ENCODE data around the gene NOL12. TPM values are rescaled to one million over a fixed set of nuclear protein-coding genes. Genes with fewer than 3 reads are reported as not detected.

NOL12 gene
- total RNA-seq, 1 experiment from 2014 or later = 32.7 TPM

- intact Hi-C loops (cut with micrococcal nuclease; ENCODE audit: unreplicated experiment) = no loop called here
- DNase-seq (ENCODE audit: low read depth, low spot score) (no peak), ATAC-seq (no peak)
- Histone ChIP-seq H3K4me1 (ENCODE audit: control insufficient read depth, insufficient read depth, low read length) (peaks cover 5% of the 10 kb centered on the region), H3K4me3 (ENCODE audit: low read depth in 2 of 2, low read length in 2 of 2) (no peak overlapping the region), H3K9me3 (ENCODE audit: control insufficient read depth, insufficient read depth, low read depth, low read length) (no peaks in the 10 kb centered on the region), H3K27me3 (ENCODE audit: control insufficient read depth, insufficient read depth, low read length) (no peaks in the 10 kb centered on the region), H3K36me3 (ENCODE audit: control insufficient read depth, insufficient read depth, low read length) (no peaks in the 10 kb centered on the region), H3K27ac (ENCODE audit: low read length) (no peak overlapping the region)
- in situ Hi-C loops (cut with HindIII; ENCODE audit: low pct_unique_long_range_greater_than_20kb, low sequenced_read_pairs) = no loop called here
- ChIA-PET CTCF (interaction anchor here (0.7 kb wide), 1 partner anchor 9 kb away, joined by 5 read pairs; no protein-coding TSS in a partner anchor), POLR2A (no interaction called here)
- TF ChIP-seq TCF7L2 (IDR thresholded peaks at IDR 0.05; ENCODE audit: low read depth, low read length) = no peak
- TF ChIP-seq SIN3A (IDR thresholded peaks at IDR 0.05; ENCODE audit: borderline replicate concordance, insufficient read depth, low read depth, low read length) = no peak
- TF ChIP-seq, protein P1, sequence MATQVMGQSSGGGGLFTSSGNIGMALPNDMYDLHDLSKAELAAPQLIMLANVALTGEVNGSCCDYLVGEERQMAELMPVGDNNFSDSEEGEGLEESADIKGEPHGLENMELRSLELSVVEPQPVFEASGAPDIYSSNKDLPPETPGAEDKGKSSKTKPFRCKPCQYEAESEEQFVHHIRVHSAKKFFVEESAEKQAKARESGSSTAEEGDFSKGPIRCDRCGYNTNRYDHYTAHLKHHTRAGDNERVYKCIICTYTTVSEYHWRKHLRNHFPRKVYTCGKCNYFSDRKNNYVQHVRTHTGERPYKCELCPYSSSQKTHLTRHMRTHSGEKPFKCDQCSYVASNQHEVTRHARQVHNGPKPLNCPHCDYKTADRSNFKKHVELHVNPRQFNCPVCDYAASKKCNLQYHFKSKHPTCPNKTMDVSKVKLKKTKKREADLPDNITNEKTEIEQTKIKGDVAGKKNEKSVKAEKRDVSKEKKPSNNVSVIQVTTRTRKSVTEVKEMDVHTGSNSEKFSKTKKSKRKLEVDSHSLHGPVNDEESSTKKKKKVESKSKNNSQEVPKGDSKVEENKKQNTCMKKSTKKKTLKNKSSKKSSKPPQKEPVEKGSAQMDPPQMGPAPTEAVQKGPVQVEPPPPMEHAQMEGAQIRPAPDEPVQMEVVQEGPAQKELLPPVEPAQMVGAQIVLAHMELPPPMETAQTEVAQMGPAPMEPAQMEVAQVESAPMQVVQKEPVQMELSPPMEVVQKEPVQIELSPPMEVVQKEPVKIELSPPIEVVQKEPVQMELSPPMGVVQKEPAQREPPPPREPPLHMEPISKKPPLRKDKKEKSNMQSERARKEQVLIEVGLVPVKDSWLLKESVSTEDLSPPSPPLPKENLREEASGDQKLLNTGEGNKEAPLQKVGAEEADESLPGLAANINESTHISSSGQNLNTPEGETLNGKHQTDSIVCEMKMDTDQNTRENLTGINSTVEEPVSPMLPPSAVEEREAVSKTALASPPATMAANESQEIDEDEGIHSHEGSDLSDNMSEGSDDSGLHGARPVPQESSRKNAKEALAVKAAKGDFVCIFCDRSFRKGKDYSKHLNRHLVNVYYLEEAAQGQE (IDR thresholded peaks at IDR 0.05; ENCODE audit: insufficient read depth in 1 of 2, low read depth in 2 of 2, low read length in 1 of 2) = no peak
- TF ChIP-seq, protein P2, sequence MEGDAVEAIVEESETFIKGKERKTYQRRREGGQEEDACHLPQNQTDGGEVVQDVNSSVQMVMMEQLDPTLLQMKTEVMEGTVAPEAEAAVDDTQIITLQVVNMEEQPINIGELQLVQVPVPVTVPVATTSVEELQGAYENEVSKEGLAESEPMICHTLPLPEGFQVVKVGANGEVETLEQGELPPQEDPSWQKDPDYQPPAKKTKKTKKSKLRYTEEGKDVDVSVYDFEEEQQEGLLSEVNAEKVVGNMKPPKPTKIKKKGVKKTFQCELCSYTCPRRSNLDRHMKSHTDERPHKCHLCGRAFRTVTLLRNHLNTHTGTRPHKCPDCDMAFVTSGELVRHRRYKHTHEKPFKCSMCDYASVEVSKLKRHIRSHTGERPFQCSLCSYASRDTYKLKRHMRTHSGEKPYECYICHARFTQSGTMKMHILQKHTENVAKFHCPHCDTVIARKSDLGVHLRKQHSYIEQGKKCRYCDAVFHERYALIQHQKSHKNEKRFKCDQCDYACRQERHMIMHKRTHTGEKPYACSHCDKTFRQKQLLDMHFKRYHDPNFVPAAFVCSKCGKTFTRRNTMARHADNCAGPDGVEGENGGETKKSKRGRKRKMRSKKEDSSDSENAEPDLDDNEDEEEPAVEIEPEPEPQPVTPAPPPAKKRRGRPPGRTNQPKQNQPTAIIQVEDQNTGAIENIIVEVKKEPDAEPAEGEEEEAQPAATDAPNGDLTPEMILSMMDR (IDR thresholded peaks at IDR 0.05) = no peak
- TF ChIP-seq POLR2AphosphoS5 (IDR thresholded peaks at IDR 0.05; ENCODE audit: low read depth, low read length) = no peak
- no TSS peak for BruUV-seq (replicated peaks)
Observed at GRCh38 chr22:37672920-37673455, 13.2 kb upstream of the NOL12 start.

DNA sequence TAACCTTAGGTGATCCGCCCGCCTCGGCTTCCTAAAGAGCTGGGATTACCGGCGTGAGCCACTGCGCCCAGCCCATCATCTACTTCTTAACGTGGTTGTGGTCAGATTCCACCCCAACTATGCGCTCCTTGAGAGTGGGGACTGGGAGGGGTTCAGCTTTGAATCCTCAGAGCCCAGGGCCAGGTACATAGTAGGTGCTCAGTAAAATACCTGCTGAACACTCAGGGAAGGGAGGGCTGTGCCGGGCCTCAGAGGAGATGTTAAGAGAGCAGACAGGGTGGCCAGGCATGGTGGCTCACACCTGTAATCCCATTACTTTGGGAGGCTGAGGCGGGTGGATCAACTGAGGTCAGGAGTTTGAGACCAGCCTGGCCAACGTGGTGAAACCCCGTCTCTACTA is 11.9 kb upstream of the NOL12 start:
- POLR2A ChIA-PET = interaction anchor here (0.7 to 1.1 kb wide), 2 partner anchors 16 to 24 kb away, joined by 7 read pairs; no protein-coding TSS in a partner anchor
- ATAC-seq (no peak), DNase-seq (ENCODE audit: low read depth, low spot score) (no peak)
- no TSS peak for BruUV-seq (replicated peaks)
- peaks cover 12% of the 10 kb centered on the region for H3K4me1 ChIP-seq (ENCODE audit: control insufficient read depth, insufficient read depth, low read length)
- H3K27ac ChIP-seq (ENCODE audit: low read length) = peak overlapping the region; percentile 87
- in situ Hi-C loops (cut with HindIII; ENCODE audit: low pct_unique_long_range_greater_than_20kb, low sequenced_read_pairs) = no loop called here
- H3K4me3 ChIP-seq (ENCODE audit: low read depth in 2 of 2, low read length in 2 of 2) = no peak overlapping the region
- TF ChIP-seq, protein P1 (IDR thresholded peaks at IDR 0.05; ENCODE audit: insufficient read depth in 1 of 2, low read depth in 2 of 2, low read length in 1 of 2) = no peak
- TF ChIP-seq POLR2AphosphoS5 (IDR thresholded peaks at IDR 0.05; ENCODE audit: low read depth, low read length) = no peak
- no peaks in the 10 kb centered on the region for H3K27me3 ChIP-seq (ENCODE audit: control insufficient read depth, insufficient read depth, low read length)
- H3K36me3 ChIP-seq (ENCODE audit: control insufficient read depth, insufficient read depth, low read length) = no peaks in the 10 kb centered on the region
- CTCF ChIA-PET = no interaction called here
- no peaks in the 10 kb centered on the region for H3K9me3 ChIP-seq (ENCODE audit: control insufficient read depth, insufficient read depth, low read depth, low read length)
- intact Hi-C loops (cut with micrococcal nuclease; ENCODE audit: unreplicated experiment) = no loop called here

Measured in Panc1 (cell line).